Activated CD4-positive, alpha-beta T cell treated with anti-CD3 and anti-CD28 coated beads for 1 hour (primary cell): ENCODE data around the gene CDK17.
"Not testable (repeated sequence)": the region's sequence is repeated elsewhere in the genome, so short reads cannot be mapped to it uniquely, and the experiment has no call there.

Source experiments
- DNase-seq: peaks from one replicate; pipeline ENCODE4 v3.0.0-alpha.2; 2020

CDK17 gene

DNA sequence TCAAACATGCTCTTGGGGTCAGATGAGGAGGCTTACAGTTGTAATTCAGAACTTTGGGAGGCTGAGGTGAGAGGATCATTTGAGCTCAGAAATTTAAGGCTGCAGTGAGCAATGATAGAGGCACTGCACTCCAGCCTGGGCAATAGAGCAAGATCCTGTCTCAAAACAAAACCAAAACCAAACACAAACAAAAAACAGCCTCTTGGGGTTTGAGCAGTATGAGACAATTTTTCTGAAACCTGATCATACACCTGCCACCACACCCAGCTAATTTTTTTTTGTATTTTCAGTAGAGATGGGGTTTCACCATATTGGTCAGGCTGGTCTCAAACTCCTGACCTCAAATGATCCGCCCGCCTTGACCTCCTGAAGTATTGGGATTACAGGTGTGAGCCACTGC is 17.4 kb upstream of the CDK17 start:
- not testable (repeated sequence) for DNase-seq

DNA sequence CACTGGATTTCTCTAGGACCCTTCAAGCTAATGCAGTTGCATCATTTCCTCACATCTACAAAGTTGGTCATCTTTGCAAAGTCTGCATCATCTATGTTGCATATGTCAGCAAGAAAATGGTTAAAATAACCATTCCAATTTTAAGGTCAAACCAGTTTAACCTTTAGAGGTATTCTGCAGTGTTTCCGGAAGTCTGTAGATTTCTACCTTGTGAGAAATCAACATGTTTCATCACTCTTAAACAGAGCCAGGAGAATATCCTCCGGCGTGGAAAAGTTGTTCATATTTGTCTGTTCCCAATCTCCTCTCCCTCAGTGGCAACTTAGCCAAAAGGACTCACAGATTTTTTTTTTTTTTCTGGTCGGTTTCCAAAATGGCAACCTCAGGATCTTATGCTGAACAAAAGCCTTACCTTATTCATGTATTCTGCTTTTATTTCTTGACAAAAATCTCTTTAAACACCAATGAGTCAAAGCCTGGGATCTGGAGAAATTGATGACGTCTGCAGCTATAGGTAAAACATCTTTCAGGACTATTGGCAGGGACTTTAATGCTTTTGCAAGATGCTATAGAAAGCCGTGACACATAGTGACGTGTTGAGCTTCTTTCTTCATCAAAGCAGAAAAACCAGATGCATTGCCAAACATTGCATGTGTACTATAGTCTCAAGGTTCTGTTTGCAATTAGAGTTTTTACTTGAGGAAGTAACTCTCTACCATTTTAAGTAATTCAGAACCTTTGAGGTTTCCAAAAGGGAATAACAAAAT is 16.0 kb upstream of the CDK17 start:
- no peak for DNase-seq

DNA sequence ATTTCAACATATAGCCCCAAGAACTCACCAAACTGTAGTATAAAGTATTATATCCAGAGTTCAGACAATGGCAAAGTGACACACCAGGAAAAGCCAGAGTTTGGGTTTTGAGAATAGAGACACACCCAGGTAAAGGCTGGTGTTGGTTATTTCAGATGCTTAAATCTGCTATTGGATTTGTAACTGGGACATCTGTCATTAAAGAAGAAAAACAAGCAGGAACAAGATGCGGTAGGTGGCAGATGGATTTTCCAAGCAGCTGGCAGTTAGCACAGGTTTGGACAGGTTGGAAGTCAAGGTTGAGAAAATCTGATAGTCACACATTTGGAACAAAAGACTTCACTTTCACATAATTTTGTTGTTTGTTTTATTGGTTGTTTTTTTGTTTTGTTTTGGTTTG is 14.4 kb upstream of the CDK17 start:
- DNase-seq: no peak

DNA sequence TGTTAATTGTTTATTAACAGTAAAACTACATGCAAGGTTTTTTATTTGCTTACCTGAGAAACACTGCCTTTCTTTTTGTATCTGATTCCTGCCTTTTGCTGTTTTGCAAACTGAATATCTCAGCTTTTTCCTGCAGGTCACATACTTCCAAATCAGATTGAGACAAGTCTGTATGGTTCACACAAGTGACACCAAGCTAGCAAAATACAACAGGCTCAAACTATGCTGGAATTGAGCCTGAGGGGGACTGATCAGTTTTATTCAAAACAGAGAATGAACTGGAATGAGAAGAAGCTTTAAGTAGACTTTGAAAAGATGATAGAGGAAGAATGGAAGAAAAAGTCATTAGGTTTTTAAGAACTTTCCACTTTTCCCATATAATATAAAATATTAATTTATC is 12.2 kb upstream of the CDK17 start:
- DNase-seq: no peak

DNA sequence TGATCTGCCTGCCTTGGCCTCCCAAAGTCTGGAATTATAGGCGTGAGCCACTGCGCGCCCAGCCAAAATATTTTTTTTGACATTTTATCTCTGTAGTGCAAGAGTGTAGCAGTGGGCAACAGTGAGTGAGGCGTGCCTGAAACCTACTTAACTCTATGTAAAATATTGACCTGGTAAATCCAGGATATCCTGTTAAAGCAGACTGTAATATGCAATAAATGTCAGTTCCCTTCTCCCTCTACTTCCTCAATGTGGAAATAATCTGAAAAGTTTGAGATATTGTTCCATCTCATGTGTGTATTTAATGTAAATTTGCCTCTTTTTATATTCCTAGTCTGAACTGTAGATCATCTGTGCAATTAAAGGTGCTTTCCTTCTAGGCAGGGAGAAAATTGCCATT is 9.5 kb upstream of the CDK17 start:
- DNase-seq: no peak

DNA sequence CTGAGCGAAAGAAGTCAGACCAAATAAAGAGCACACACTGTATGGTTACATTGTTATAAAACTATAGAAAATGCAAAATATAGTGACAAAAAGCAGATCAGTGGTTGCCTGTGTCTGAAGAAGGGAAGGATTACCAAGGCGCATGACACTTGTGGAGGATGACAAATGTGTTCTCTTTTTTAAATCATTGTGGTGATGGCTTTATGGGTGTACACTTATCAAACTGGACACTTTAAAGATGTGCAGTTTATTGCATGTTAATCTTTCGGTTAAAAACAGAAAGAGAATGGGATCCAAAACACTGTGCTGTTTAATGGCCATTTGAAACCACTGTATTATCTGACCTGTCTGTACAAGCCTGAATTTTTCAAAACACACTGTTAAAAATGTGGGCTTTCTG is 8.8 kb upstream of the CDK17 start:
- DNase-seq: no peak

DNA sequence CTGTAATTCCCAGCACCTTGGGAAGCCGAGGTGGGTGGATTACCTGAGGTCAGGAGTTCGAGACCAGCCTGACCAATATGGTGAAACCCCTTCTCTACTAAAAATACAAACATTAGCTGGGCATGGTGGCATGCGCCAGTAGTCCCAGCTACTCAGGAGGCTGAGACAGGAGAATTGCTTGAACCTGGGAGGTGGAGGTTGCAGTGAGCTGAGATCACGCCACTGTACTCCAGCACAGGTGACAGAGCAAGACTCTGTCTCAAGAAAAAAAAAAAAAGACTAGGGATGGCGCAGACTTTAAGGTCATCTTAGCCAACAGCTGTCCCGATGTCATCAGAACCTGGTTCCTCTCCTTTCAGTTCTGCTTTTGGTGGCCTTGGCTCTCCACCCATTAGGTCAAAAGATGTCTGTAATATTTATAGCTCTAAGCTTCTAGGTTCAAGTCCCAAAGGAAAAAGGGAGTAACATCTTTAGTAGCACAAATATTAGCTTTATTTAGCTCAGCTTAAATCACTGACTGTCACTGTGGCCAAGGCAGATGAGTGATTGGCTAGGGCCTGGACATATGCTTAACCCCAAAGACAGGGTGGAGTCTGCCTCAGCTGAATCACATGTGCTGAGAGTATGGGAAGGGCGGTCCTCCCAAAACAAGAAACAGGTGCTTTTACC is 7.3 kb upstream of the CDK17 start:
- not testable (repeated sequence) for DNase-seq

DNA sequence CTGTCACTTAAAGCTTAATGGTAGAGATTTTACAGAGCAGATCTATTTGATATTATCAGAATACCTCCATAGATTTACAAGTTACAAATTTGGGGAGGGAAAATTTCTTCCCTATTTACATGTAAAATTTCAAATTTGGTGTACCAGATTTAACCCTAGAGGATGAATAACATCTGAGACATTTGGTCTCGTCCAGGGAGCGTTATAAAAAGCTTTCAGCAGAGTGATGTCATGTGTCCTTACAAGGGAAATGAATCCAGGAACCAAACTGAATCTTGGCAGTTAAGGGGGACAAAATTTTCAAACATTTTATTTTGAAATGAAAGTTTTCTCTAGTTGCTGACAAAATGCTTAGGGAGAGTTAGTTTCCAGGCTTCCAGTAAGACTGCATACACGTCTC is 4.5 kb upstream of the CDK17 start:
- DNase-seq: no peak

DNA sequence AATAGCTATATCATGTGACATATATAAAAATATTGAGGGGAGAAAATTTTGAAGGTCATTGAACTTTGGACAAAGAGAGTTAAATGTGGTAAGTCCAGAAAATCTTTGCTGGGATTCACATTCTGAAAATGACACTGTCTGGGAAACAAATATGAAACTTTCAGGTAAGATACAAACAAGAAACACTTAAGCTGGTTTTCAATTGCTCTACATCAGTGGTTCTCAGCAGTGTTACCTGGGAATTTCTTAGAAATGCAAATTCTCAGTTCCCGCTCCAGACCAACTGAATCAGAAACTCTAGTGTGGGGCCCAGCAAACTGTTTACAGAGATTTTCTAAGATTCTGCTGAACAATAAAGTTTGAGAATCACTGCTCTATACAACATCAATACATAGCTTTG is 3.6 kb upstream of the CDK17 start:
- DNase-seq: no peak

DNA sequence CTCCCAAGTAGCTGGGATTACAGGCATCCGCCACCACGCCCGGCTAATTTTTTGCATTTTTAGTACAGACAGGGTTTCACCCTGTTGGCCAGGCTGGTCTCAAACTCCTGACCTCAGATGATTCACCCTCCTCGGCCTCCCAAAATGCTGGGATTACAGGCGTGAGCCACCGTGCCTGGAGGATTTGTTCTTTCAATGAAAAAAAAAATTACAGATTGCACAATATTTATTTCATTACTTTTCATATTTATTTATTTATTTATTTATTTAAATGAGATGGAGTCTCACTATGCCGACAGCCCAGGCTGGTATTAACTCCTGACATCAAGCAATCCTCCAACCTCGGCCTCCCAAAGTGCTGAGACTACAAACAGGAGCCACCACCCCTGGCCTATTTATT is 2.3 kb upstream of the CDK17 start:
- not testable (repeated sequence) for DNase-seq

DNA sequence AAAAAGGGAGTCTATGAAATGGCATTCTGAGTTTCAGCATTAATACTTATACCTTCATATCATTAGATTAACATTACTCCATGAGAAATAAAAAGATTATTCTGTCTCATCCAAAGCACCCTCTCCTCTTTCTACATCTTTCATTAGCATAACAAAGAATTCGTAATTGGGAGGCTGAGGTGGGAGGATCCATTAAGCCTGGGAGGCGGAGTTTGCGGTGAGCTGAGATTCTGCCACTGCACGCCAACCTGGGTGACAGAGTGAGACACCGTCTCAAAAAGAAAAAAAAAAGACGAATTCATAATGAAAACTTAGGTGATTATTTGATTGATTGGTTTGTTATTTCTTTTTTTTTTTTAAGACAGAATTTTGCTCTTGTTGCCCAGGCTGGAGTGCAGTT is 1.8 kb upstream of the CDK17 start:
- no peak for DNase-seq

DNA sequence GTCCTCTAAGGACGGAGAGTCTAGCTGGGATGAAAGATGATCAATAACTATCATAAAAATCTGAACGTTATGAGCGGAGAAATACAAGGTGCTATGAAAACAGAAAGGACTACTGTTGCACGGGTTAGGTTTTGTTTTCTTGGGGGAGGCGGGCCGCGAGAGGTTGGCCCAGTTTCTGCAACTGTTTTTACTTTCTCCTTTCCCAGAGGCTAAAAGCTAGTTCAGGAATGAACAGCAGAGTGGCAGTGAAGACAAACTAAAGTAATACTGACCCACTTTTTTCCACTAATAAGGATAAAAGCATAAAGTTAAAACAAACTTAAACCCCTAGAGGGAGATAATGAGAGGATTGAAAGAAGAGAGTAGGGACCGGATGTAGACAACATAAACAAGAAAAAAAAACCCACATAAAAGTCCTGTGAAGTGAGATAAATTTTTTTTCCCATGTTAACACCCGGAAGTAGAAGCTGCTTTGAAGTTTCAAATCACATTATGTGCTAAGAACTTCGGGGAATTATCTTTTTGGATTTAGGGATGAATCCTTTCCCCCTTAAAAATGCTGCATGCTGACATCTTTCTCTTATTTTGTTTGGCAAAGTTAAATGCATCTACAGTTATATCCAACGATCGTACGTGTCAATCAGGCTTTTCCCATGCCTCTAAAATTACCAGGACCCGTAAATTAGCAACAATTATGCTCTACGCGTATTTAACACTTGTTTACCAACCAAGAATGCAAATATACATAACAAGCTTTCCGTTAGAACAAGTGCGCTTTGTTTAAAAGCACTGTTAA is 1.0 kb upstream of the CDK17 start:
- no peak for DNase-seq

DNA sequence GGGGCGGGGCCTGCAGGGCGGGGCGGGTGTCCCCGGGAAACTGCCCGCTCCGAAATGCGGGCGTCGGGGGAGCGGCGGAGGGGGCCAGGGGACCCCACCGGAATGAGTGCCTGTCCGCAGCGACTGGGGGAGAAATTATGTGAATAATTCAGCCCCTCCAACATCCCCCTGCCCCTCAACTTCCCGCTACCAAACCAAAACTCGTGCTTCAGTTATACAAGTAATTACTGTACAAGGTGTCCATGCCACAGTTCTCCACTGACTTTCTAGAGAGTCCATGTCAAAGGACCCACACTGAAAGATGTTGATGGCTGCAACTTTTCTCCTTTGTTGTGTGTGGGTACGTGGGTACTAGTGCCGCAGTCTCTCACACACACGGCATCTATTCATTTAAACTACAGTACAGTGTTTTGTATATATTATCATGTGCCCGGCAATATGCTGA is 414 bp upstream of the CDK17 start:
- DNase-seq: no peak

DNA sequence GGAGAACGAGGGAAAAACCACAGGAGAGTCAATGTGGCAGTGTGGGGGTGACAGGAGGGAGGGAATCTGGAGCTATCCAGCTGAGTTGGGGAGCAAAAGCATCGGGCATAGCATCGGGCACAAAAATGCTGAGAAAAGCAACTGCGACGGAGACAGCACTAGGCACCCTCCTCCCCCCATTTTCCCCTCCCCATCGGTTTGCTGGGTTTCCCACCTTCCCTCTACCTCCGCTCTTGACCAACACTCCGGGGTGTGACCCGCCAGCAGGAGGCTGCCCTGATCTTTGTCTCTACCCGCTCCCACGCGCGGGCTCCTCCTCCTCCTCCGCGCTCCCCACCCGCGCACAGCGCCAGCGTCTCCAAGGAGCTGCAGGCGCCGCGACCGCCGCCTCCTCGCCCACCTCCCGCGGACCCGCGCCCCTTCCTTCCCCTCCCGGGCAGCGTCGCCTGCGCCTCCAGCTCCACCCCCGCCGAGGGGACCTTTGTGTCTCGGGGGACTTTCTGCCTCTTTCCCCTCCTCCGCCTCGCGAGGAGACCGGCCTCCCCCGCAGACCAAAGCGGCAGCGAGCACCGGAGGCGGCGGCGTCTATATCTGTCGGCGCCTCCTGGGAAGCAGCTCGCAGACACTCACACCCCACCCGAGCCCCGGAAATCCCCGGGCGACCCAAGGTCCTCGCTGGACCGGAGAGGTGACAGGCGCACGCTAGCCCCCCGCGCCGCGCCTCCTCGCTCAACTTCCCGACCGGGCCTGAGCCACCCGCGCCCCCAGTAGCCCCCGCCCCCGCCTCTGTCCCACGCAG is 920 bp downstream of the CDK17 start:
- DNase-seq: peak; percentile 61

DNA sequence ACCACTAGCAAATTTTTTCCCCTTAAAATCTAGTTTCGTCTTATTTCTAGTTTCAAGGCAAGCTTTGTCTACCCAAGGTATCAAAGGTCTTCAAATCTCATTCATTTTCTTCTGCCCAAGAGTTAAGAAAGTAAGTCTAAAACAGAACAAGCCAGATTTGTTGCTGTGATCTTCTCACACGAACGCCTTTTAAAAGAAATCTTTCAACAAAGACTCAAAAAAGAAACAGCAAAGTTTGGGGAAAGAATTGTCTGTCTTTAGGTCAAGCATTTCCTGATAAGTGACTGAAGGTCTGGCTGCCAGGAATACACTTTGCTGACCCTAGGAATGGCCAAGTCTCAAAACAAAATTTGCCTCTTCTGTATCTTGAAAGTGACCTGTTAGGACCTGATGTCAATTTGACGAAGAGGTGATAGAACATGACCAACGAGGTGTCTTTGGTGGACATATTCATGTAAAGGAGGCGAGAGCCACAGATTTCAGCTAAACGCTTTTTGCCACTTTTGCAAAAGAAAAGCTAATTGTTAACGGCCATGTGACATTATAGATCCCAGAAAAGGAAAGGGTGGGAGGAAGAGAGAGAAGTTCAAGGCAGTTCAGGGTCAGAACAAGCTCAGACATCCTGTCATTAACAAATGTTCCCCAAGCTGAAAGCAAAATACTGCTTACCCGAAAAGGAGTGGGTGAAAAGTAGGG is 1.7 kb downstream of the CDK17 start:
- DNase-seq: no peak

DNA sequence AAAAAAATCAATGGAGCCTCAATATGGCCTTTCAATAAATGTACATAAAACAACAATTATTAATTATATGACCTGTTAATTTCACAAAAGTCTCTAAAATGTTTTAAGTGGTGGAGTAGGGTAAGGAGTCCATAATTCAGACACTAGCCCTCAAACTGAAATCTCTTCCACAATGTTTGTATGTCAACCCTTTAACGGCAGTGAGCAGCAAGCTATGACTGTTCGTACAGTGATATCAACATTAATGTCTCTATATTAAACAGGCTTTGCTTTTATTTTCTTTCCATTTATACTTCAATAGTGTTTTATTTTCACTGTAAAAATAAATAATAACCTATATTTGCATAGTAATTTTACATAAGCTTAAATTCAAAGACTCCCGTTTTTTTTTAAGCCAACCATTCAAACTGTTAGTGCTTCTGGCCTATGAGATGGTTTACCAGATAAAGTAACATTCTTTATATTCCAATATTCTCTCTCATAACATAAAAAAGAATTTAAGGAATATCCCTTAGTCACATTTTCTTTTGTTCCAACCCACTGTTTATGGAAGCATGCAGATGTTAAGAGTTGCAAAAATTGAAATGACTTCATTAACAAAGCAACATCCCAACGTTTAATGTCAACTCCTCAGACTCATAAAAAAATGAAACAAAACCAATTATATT is 2.3 kb downstream of the CDK17 start:
- no peak for DNase-seq

DNA sequence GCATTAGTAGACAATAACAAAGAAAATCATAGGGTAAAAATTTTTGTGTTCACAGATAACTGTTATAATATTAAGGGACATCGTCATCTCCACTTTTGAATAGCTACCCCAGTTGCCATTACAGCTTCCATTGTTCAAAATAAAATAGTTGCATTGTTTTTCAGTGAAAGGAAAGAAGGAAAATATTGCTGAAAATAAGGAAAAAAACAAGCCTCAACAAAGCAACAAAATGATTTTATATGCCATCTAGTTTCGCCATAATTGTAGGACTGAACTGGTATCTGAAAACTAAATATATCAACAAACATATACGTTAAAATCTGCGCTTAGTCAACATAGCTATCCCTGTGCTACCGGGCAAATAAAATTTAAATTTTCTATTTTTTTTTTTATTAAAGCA is 3.3 kb downstream of the CDK17 start:
- no peak for DNase-seq

DNA sequence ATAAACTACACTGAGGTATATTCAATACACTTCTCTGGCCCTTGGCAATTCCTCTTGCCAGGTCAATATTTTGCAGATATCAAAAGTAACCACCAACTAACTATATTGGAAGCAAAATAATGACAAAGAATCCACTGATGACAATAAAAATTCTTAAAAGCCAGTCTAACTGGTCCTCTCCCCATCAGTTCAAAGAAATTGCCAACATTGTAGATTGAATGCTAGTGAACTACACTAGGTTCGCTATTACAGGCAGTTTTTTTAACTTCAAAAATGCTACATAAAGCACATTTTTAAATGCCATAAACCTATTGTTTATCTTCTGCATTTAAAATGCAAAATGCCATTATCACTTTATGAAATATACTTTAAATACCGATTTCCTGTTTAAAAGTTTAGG is 4.0 kb downstream of the CDK17 start:
- no peak for DNase-seq

DNA sequence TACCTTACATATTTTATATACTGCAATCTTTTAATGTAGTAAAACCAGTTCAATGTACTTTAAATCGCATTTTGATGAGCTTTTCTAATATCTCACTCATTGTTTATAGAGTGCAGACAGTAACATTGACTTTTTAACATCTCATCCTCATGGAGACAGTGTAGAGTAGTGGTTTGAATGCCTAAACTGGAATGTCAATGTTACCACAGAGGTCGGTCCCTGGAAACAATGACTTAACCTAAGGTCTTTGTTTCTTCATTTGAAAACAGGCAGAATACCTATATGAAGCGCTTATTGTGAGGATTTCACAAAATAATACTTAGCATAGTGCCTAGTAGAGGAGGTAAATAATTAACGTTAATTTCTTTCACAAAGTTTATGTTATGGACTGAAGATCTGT is 5.0 kb downstream of the CDK17 start:
- no peak for DNase-seq

DNA sequence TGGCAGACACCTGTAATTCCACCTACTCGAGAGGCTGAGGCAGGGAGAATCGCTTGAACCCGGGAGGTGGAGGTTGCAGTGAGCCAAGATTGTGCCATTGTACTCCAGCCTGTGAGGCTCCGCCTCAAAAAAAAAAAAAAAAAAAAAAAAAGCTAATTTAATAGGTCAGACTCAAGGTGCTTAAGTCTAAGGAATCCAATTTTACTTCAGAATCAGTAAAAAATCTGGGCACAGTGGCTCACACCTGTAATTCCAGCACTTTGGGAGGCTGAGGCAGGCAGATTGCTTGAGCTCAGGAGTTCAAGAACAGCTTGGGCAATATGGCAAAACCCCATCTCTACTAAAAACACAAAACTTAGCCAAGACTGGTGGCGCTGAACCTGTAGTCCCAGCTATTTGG is 7.0 kb downstream of the CDK17 start:
- not testable (repeated sequence) for DNase-seq

DNA sequence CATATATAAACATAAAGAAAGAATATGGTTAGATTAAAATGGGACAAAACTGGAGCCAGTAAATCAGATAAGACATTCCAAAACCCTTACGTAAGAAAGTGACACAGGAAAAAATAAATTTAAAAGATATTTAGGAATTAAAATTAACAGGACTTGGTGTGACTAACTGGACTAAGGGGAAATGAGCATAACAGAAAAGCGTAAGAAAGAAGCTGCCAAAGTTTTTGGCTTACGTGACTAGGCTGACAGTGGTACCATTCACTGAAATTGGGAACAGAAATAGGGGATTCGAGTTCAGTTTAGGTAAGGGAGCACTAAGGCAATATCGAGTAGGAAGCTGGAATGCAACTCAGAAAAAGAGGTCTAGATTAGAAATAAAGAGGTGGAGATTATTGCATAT is 7.8 kb downstream of the CDK17 start:
- DNase-seq: no peak

DNA sequence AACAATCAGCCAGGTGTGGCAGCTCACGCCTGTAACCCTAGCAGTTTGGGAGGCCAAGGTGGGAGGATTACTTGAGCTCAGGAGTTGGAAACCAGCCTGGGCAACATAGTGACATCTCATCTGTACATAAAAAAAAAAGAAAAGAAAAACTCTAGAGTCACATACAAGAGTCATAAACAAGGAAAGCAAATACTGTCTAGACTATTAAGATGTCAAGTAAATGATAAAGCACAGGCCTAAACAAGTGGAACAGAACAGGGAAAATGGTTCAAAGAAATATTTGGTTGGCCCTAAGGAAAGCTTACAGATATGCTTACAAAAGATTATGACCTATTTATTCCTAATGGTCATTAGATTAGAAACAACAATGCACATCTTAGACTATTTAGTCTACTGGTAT is 12.3 kb downstream of the CDK17 start:
- DNase-seq: no peak
